AG09309 (cell line): ENCODE data around the gene NDUFAB1.

Experiments
- DNase-seq: peaks from one replicate; pipeline ENCODE4 v3.0.0-alpha.2; 2010; ENCODE audit warnings: low read depth
- H3K4me3 ChIP-seq: 2 replicates; pipeline ENCODE4 v1.5.1; 2011; ENCODE audit warnings: mild to moderate bottlenecking, low read depth, low read length, moderate library complexity; ENCODE audit not compliant: control insufficient read depth
- TF ChIP-seq, protein P1 (sequence below): IDR thresholded peaks from 2 replicates; pipeline ENCODE4 v1.5.1; 2011; ENCODE audit warnings: mild to moderate bottlenecking, low read depth, low read length, inconsistent platforms; ENCODE audit not compliant: insufficient read depth, control insufficient read depth; ENCODE audit errors: missing control alignments

The NDUFAB1 gene

DNA sequence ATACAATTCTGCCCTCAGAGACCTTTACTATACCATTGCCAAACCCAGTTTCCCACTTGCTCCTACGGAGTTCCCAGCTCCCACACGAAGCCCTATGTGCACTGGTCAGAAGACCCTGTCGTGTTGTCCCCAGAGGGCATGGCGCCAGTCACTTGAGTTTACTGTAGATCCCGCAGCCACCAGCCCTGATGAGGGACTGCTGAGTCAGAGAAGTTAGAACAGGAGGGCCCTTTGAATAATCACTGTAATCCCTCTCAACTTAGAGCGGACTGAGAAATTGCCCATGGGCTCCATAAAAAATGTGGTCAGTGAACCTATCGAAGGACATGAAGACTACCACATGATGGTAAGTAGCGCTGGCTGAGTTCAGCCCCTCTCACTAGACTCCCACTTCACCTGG is 29.4 kb downstream of the NDUFAB1 start:
- H3K4me3 ChIP-seq: no peak overlapping the region
- DNase-seq: no peak
- TF ChIP-seq, protein P1, sequence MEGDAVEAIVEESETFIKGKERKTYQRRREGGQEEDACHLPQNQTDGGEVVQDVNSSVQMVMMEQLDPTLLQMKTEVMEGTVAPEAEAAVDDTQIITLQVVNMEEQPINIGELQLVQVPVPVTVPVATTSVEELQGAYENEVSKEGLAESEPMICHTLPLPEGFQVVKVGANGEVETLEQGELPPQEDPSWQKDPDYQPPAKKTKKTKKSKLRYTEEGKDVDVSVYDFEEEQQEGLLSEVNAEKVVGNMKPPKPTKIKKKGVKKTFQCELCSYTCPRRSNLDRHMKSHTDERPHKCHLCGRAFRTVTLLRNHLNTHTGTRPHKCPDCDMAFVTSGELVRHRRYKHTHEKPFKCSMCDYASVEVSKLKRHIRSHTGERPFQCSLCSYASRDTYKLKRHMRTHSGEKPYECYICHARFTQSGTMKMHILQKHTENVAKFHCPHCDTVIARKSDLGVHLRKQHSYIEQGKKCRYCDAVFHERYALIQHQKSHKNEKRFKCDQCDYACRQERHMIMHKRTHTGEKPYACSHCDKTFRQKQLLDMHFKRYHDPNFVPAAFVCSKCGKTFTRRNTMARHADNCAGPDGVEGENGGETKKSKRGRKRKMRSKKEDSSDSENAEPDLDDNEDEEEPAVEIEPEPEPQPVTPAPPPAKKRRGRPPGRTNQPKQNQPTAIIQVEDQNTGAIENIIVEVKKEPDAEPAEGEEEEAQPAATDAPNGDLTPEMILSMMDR: no peak

DNA sequence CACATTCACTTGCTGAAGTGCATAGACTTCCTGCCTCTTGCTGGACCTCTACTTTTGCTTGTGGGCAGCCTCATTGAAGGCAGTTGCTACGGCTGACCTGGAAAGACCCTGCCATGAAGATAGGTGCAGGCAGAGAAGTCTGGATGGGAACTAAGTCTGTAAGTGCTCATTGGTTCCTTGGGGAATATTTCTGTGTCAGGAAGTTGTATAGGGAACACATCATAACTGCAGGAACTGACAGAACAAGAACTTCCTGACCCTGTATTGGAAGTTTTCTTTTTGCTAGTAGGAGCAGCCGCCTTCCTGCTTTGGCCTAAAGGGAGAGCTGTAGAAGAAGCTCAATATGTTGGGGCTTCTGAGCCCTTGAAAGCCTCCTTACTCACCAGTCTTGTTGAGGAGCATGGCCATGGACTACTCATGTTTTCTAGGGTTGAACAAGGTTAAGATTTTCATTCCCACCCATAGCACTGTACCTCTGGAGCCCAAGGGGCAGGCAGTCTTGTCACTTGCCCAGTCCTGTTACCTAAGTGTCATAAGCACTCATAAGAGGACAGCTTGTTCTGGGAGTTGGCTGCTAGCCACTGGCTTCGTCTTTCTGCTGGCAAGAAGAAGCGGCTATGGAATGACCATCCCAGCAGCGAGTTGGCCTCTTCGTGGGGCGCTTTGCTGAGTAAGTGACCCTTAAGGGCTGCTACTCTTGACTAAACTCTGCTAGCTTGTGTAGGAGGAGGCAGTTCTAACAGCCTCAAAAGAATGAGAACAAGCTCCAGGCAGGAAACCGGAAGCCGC is 31.3 kb downstream of the NDUFAB1 start:
- no peak for DNase-seq
- TF ChIP-seq, protein P1: no peak
- no peak overlapping the region for H3K4me3 ChIP-seq

DNA sequence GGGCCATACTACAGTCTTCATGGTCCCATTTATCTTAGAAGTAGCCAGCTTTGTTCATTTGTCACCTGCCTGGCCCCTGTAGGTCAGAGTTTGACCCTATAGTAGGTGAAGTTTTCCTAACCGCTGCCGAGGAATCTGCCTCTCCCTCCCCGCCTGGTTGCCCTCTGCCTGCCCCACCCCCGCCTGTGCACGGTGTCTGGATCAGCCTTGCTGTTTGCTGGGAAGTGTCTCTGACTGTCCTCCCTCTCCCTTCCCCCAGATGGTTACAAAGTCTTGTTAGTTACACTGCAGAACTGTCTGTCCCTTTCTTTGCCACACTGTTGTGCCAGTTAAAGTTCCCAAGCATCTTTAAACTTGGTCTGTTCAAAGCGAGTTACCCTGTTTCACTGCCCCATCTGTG is 32.9 kb downstream of the NDUFAB1 start:
- H3K4me3 ChIP-seq: no peak overlapping the region
- TF ChIP-seq, protein P1: no peak
- no peak for DNase-seq

DNA sequence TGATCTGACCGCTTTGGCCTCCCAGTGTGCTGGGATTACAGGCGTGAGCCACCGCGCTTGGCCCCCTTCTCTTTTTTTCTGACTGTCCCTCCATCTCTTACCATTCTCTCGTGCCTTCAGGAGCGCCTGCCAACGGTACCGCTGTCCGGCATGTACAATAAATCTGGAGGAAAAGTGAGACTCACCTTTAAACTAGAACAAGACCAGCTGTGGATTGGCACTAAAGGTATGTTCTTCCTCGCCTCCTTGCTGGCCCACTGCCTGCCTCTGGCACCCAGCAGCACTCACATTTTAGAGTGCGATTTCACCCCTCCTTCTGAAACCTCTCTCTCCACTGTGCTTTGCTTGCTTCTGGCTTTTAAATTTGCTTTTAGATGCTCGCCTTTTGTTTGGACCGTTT is 33.6 kb downstream of the NDUFAB1 start:
- TF ChIP-seq, protein P1: no peak
- no peak for DNase-seq
- H3K4me3 ChIP-seq: no peak overlapping the region

DNA sequence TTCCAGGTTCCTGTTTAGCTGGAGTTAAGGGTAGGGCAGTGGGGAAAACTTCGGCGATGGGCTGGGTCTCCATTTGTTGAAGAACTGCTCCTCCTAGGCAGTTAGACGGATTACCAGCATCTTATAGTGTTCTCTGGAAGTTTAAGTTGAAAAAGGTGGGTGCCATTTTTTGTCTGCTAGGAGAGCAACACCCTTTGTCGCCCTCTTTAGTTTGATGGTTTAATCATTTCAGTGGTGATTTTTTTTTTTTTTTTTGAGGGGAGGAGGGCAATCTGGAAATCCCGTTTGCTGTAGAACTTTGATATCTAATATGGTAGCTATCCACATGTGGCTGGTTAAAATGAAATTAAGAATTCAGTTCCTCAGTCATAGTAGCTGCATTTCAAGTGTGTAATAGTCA is 34.5 kb downstream of the NDUFAB1 start:
- no peak overlapping the region for H3K4me3 ChIP-seq
- TF ChIP-seq, protein P1: no peak
- DNase-seq: no peak

DNA sequence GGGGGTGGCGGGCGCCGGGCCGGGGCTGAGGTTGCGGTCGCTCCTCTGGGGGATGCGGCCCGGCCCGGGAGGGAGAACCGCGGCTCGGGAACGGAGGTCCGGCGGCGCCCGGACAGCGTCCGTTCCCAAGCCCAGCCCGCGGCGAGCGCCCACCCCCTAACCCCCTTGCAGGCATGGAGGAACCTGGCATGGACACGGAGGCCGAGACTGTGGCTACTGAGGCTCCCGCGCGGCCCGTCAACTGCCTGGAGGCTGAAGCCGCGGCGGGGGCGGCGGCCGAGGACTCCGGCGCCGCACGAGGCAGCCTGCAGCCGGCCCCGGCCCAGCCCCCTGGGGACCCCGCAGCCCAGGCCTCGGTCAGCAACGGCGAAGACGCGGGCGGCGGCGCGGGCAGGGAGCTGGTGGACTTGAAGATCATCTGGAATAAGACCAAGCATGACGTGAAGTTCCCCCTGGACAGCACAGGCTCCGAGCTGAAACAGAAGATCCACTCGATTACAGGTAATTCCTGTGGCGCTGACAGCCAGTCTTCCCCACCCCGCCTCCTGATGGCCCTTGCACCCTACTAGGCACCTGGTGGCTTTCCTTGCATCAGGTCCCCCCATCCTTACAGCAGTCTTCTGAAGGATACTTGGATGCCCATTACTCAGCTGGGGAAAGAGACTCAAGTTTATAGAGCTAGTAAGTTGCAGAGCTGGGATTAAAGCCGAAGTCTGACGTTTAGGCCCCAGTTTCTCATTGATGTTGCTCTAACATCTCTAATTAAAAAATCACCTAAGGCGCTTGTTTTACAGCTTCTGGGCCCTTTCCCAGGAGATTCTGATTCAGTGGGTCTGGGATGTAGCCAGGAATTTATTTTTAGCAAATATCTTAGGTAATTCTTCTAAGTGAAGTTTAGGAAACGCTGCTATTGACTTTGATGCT is 38.1 kb downstream of the NDUFAB1 start:
- peak; percentile 48 for DNase-seq
- peak overlapping the region; percentile 96 for H3K4me3 ChIP-seq
- TF ChIP-seq, protein P1: no peak
